Stimulated activated effector memory CD8-positive, alpha-beta T cell treated with anti-CD3 and anti-CD28 coated beads, Interleukin-12 subunit alpha, Interleukin-12 subunit beta, amount 100 ng/mL, for 72 hours (primary cell): ENCODE measurements around the gene VEGFC.

Source experiments
- ATAC-seq: fragments of 150-1000 bp; cut with Tn5 transposase; 2 replicates; pipeline ENCODE4 v1.10.0; 2021
- DNase-seq, 2 donors: peaks; one replicate each; pipeline ENCODE4 v3.0.0; 2021 to 2022; ENCODE audit warnings: low spot score in 2 of 2
- H3K27ac Mint-ChIP-seq: one replicate; pipeline ENCODE4 v1.8.0; 2022; ENCODE audit warnings: mild to moderate bottlenecking, mixed read lengths
- H3K36me3 Mint-ChIP-seq: one replicate; pipeline ENCODE4 v1.8.0; 2022; ENCODE audit warnings: mild to moderate bottlenecking, mixed read lengths
- H3K4me1 Mint-ChIP-seq: one replicate; pipeline ENCODE4 v1.8.0; 2022; ENCODE audit warnings: mixed read lengths
- H3K4me3 Mint-ChIP-seq: one replicate; pipeline ENCODE4 v1.8.0; 2022; ENCODE audit warnings: mild to moderate bottlenecking, mixed read lengths
- H3K9me3 Mint-ChIP-seq: one replicate; pipeline ENCODE4 v1.8.0; 2022; ENCODE audit warnings: mixed read lengths

The VEGFC gene, protein sequence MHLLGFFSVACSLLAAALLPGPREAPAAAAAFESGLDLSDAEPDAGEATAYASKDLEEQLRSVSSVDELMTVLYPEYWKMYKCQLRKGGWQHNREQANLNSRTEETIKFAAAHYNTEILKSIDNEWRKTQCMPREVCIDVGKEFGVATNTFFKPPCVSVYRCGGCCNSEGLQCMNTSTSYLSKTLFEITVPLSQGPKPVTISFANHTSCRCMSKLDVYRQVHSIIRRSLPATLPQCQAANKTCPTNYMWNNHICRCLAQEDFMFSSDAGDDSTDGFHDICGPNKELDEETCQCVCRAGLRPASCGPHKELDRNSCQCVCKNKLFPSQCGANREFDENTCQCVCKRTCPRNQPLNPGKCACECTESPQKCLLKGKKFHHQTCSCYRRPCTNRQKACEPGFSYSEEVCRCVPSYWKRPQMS

DNA sequence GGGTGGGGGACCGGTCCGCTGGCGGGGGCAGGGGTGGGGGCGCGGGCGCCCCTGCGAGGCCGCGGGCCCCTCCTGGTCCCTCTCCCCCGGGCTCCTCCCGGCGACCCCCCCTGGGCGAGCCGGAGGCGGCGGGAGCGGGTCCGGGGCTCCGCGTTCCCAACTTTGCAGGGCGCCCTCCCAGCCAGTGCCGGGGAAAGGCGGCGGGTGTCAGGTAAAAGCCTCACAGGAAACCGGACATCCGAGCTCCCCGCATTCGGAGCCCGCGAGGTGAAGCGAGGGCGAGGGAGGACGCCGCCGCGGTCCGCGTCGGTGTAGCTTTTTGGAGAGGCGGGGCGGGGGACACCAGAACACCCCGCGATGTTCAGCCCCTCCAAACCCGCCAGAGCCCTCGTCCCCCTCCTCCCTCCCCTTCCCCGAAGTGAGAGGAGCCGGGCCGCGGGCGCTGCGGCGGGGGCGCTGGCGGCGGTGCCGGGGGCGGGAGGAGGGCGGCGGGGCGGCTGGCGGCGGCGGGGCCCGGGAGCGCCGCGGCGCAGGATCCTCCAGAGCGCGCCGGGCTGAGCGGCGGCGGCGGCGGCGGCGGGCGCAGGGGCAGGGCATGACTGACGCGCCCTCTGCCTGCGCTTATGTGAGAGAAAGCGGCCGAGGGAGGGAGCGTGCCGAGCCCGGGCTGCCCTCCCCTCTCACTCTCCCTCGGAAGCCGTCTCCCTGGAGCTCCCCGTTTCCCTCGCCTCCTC lies at the start of gene VEGFC:
Gene VEGFC (minus strand): TSS at position 597 of the 734 bp plus-strand sequence. CDS start 611 bp downstream, outside the sequence.
- H3K27ac Mint-ChIP-seq: no peak within 1 kb of the TSS
- H3K4me1 Mint-ChIP-seq: no peaks in the 10 kb centered on the region
- DNase-seq (no peak), ATAC-seq (peak; percentile 70)
- H3K4me3 Mint-ChIP-seq: no peak within 1 kb of the TSS
- H3K9me3 Mint-ChIP-seq: no peaks in the 10 kb centered on the region
- H3K36me3 Mint-ChIP-seq: no peaks in the 10 kb centered on the region

DNA sequence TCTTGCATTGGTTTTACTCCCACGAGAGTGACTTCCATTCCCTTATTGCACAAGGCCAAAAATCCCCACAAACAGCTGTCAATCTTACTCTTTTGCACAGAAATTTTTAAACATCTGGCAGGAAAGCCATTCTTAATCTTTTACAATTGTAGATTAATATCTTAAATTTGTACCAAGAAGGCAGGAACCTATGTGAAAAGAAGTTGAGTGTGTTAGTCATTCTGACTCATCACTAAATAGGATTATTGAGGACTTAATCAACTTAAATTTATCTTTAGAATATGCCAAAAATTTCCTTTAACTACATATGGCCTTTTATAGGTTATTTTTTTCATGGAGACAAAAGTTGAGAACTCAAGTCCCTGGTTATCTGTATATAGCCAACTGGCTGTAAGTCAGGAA lies 49.0 kb upstream of the VEGFC start:
- Mint-ChIP-seq H3K27ac (no peak overlapping the region), H3K4me1 (no peaks in the 10 kb centered on the region), H3K36me3 (no peaks in the 10 kb centered on the region), H3K9me3 (peaks cover 2% of the 10 kb centered on the region), H3K4me3 (no peak overlapping the region)
- ATAC-seq (no peak), DNase-seq (no peak)

DNA sequence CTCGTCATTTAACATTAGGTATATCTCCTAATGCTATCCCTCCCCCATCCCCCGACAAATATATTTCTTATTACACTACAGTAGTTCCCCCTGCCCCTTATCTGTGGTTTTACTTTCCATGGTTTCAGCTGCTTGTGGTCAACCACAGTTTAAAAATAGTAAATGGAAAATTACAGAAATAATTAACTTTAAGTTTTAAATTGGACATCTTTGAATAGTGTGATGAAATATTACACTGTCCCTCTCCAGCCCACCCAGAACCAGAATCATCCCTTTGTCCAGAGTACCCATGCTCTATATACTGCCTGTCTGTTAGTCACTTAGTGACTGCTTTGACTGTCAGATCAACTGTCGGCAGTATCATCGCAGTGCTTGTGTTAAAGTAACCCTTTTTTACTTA lies 47.4 kb upstream of the VEGFC start:
- Mint-ChIP-seq H3K4me1 (no peaks in the 10 kb centered on the region), H3K9me3 (peaks cover 2% of the 10 kb centered on the region), H3K36me3 (no peaks in the 10 kb centered on the region), H3K4me3 (no peak overlapping the region), H3K27ac (no peak overlapping the region)
- ATAC-seq (no peak), DNase-seq (no peak)

DNA sequence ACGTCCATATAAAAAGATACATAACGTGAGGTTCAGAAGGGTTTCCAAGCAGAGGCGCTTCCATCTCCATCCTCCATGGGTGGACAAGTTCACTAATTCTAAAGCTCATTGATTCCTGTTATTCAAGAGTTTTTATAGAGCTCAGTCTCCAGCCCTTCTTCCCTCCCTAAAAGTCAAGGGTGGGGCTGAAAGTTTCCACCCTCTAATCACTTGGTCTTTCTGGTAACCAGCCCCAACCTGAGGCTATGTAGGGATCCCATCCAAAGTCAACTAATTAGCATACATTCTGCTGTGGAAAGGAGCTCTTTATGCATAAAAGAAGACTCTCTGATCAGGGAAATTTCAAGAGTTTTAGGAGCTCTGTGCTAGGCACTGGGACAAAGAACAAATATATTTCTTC lies 46.9 kb upstream of the VEGFC start:
- no peaks in the 10 kb centered on the region for H3K36me3 Mint-ChIP-seq
- DNase-seq: no peak
- no peak overlapping the region for H3K27ac Mint-ChIP-seq
- ATAC-seq: no peak
- H3K9me3 Mint-ChIP-seq: peaks cover 2% of the 10 kb centered on the region
- no peaks in the 10 kb centered on the region for H3K4me1 Mint-ChIP-seq
- H3K4me3 Mint-ChIP-seq: no peak overlapping the region

DNA sequence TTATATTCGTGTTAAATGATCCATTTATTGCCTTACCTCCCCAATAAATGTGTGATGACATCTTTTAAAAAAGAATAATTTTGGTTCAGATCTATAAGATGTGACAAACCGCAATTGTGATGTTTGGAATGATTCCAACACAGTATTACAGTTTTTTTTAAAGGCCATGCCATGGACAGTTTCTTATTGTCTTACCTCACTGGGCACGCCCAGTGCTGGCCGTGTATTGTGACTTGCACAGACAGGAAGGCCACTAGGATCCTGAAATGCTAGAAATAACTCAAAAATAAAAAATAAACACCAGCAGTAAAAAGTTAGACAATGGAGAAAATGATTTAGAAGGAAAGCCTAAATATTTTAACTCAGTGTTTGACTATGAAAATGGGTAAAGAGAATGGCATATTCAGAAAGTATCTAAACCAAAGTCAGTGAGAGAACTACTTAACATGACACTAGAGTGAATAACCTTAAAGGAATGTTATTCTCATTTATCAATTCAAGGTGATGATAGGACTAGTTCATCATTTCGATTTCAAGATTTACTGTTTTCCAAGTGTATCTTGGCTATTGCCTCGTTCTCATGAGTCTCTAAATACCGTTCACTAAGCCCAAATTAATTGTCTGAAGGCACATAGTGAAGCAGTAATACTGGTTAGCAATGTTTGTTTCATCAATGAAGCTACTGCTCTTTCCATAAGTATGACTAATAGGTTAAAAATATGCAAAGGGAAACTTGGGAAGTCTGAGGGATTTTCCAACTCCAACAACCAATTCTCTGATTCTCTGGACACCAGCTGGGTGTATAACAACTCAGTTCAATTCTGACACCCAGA lies 46.1 kb upstream of the VEGFC start:
- H3K4me1 Mint-ChIP-seq: no peaks in the 10 kb centered on the region
- peaks cover 2% of the 10 kb centered on the region for H3K9me3 Mint-ChIP-seq
- no peak overlapping the region for H3K4me3 Mint-ChIP-seq
- H3K27ac Mint-ChIP-seq: no peak overlapping the region
- no peaks in the 10 kb centered on the region for H3K36me3 Mint-ChIP-seq
- ATAC-seq: no peak
- DNase-seq: no peak

DNA sequence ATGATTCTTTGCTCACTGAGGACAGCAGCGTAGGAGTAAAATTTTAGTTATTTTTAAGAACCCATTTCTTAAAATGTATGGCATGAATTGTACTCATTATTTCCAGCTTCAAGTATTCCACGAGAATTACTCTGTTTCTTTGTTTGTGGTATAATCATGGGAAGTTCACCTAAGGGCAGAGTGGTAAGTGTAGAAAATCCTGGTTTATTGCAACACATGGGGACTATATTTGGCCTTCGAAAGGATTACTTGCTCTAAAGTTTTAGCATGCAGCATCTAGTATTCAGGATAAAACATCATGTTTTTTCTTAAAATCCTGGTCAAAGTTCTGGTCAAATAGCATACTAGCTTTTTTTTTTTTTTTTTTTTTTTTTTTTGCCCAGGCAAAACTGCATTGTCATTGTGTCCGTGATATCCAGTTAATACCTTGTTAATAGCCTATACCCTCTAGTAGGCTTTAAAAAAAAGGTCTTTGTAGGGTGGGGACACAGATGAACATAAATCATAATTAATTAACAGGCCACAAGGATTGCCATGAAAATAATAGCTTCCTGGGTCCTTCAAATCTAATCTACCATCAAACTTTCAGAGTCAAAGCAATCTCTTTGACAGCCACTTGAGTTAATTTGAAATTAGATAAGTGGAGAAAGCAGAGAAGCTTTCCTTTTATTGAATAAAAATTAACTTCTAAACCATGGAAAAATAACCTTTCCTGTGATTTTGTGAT lies 44.6 kb upstream of the VEGFC start:
- no peak overlapping the region for H3K4me3 Mint-ChIP-seq
- H3K27ac Mint-ChIP-seq: no peak overlapping the region
- H3K36me3 Mint-ChIP-seq: no peaks in the 10 kb centered on the region
- DNase-seq (no peak), ATAC-seq (no peak)
- peaks cover 2% of the 10 kb centered on the region for H3K9me3 Mint-ChIP-seq
- H3K4me1 Mint-ChIP-seq: no peaks in the 10 kb centered on the region

DNA sequence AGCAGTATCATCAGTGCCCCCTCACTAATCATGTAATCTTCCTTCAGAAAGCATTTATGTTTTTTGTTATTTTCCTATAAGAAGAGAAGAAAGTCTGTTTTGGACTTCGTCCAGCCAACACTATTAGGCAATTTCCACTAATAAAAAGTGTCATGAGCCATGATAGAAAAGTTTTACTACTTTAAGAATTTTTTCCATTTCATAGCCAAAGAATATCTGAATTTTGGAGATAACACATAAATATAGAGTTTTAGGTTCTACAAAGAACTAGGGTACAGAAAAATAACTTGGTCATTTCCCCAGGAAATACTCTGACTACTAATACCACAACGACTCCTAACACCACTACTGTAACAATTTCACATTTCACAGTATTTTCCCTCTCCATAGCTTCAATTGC lies 41.8 kb upstream of the VEGFC start:
- H3K27ac Mint-ChIP-seq: no peak overlapping the region
- DNase-seq: no peak
- no peaks in the 10 kb centered on the region for H3K36me3 Mint-ChIP-seq
- H3K4me1 Mint-ChIP-seq: no peaks in the 10 kb centered on the region
- H3K4me3 Mint-ChIP-seq: no peak overlapping the region
- H3K9me3 Mint-ChIP-seq: peaks cover under 1% of the 10 kb centered on the region
- ATAC-seq: no peak

DNA sequence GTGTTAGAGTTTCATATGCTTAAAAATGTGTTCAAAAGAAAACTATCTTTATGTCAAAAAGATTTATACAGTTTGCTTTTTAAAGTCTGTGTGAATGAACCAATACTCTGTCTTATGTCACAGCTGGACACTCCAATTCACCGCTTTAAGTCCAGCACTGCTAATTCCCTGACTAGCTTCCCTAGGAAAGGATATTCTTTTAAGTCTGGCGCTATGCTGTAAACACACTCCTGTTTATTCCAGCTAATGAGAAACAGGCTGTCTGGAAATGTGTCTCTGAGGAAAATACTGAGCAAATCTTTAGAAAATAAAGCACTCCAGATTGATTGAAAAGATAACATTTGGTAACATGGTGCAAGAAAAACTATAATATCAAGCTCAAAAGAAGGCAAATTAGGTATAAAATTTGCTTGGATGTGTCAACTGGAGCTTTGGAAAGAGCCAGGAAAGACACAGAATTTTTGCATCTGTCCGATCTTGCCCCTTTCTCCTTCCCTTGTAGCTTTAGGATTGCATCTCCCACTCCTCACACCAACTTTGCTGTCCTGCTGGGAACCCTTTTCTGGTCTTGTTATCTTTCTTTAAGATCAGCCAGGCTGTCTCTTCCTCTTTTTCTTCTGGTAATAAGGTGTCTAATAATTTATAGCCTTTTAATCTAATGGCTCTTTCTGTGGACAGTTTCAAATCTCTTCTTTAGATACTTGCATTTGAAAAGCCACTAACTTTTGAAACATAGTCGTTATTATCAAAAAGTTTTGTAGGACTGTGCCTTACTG lies 40.9 kb upstream of the VEGFC start:
- no peak overlapping the region for H3K27ac Mint-ChIP-seq
- H3K4me3 Mint-ChIP-seq: no peak overlapping the region
- DNase-seq (no peak), ATAC-seq (no peak)
- no peaks in the 10 kb centered on the region for H3K36me3 Mint-ChIP-seq
- H3K4me1 Mint-ChIP-seq: no peaks in the 10 kb centered on the region
- peaks cover 3% of the 10 kb centered on the region for H3K9me3 Mint-ChIP-seq

DNA sequence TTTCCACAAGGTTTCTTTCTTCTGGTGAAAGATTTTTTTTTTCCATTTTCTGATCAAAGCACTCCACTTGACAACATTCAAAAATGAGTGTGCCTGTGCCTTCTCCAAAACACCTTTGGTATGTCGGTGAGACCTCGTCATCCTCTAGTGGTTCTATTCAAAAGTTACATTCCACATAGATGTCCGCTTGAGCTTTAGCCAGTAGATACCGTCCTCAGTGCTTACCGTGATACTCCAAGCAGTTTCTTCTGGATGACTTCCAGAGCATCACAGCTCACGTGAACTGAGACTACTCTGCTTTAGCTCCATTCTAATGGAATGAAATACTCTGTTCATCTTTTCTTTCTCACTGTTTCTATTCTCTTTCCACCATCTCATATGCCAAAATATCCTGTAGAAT lies 38.2 kb upstream of the VEGFC start:
- H3K27ac Mint-ChIP-seq: no peak overlapping the region
- DNase-seq: no peak
- H3K36me3 Mint-ChIP-seq: no peaks in the 10 kb centered on the region
- no peak overlapping the region for H3K4me3 Mint-ChIP-seq
- peaks cover 3% of the 10 kb centered on the region for H3K9me3 Mint-ChIP-seq
- no peaks in the 10 kb centered on the region for H3K4me1 Mint-ChIP-seq
- no peak for ATAC-seq

DNA sequence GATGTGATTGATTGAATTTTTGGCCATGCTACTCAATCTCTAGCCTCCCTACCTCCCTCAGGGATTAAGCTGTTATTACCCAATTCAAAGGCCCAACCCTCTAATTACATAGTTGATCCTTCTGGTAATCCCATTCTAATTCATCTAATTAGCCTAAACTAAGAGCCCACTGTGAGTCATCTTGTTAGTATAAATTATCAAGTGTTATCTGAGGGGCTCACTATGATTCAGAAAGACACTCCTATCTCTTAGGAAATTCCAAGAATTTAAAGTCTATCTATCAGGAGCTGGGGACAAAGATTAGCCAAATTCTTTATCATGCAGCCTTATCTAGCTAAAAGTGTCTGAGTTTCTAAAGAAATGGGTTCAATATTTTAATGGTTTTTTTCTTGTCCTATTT lies 32.9 kb upstream of the VEGFC start:
- Mint-ChIP-seq H3K9me3 (peaks cover 5% of the 10 kb centered on the region), H3K36me3 (no peaks in the 10 kb centered on the region), H3K4me1 (no peaks in the 10 kb centered on the region), H3K4me3 (no peak overlapping the region), H3K27ac (no peak overlapping the region)
- ATAC-seq (no peak), DNase-seq (no peak)

DNA sequence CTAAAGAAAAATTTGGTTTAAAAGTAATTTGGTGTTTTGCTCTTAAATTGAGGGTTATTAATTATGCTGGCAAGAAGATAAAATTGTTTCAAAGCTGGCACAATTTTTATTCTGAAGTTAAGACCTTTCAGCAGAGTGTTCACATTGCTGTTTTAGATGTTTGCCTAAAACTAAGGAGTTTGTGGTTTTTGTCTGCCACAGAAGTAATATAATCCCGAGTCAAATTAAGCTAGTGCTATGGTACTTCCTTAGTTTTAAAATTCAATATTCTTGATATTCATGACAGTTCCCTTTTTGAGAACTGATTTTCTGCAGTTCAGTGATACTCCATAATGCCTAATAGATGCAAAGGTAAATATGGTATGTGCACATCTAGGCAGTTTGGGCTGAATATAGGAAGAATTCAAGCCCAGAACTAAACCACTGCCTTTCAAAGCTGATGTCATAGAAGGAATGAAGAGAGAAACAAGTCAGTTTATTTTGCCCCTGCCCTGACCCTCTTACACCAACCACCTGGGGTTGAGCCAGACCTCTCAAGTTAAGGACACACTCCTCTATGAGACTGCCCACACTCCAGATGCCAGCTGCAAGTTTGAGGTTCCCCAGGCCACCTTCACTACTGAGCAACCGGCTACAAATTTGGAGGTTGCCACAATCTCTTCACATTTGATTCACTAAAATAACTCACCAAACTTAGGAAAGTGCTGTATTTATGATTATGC lies 32.1 kb upstream of the VEGFC start:
- H3K27ac Mint-ChIP-seq: no peak overlapping the region
- H3K4me3 Mint-ChIP-seq: no peak overlapping the region
- no peaks in the 10 kb centered on the region for H3K4me1 Mint-ChIP-seq
- ATAC-seq (no peak), DNase-seq (no peak)
- peaks cover 5% of the 10 kb centered on the region for H3K9me3 Mint-ChIP-seq
- H3K36me3 Mint-ChIP-seq: no peaks in the 10 kb centered on the region

DNA sequence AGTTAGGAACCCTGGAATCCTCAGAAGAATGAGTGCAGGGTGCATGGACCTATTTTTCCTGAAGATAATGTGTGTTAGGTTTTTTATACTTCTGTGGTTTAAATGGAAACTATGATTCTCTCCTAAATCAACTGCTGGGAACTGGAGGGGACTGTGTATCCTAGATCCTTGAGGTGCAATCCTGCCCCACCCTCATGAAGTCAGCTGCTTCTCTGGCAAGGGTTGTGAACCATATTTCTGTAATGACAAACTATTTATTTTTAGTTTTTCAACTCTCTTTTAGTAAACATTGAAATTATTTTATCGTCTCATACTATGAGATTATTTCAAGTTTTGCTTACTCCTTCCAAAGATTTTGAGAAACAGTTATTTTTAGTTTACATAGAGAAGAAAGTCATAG lies 25.8 kb upstream of the VEGFC start:
- Mint-ChIP-seq H3K27ac (no peak overlapping the region), H3K4me3 (no peak overlapping the region), H3K9me3 (peaks cover 14% of the 10 kb centered on the region), H3K4me1 (no peaks in the 10 kb centered on the region), H3K36me3 (no peaks in the 10 kb centered on the region)
- ATAC-seq (no peak), DNase-seq (no peak)

DNA sequence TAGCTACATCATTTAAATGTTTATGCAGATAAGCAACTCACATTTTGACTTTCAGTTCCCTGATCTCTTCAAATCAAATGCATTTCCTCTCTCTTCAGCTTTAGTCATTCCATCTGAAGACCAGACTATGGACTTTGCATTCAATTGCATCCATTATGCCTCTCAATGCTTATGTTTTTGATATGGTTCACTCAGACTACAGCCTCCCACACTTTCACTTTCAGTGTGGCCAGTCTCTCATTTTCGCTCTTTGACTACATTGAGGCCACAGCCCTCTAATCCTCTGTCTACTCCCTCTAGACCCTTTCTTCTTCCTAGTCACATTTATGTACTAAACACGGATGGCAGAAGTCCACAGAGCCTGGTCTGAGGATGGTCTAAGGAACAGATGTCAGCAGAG lies 24.5 kb upstream of the VEGFC start:
- Mint-ChIP-seq H3K4me3 (no peak overlapping the region), H3K27ac (no peak overlapping the region), H3K36me3 (no peaks in the 10 kb centered on the region), H3K4me1 (no peaks in the 10 kb centered on the region), H3K9me3 (peaks cover 14% of the 10 kb centered on the region)
- no peak for ATAC-seq
- DNase-seq: no peak

DNA sequence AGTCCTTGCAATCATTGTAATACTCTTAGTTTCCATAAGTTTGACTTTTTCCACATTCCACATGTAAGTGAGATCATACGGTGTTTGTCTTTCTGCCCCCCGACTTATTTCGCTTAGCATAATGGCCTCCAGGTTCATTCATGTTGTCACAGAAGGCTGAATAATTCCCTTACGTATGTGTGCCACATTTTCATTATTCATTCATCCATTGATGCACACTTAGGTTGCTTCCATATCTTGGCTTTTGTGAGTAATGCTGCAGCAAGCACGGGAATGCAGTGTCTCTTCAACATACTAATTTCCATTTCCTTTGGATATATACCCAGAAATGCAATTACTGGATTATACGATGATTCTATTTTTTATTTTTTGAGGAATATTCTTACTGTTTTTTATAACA lies 22.0 kb upstream of the VEGFC start:
- ATAC-seq: no peak
- peaks cover 14% of the 10 kb centered on the region for H3K9me3 Mint-ChIP-seq
- no peaks in the 10 kb centered on the region for H3K4me1 Mint-ChIP-seq
- DNase-seq: no peak
- no peak overlapping the region for H3K27ac Mint-ChIP-seq
- no peak overlapping the region for H3K4me3 Mint-ChIP-seq
- no peaks in the 10 kb centered on the region for H3K36me3 Mint-ChIP-seq
